Activated naive CD4-positive, alpha-beta T cell treated with anti-CD3 and anti-CD28 coated beads, Interleukin-2, amount 10 ng/mL, durations not matched to agents 7 days and 5 days (primary cell): ENCODE data around the gene TRIM10.
A peak's percentile ranks its signal among the peaks of the same experiment; 100 is the strongest.

Experiments used
- CTCF ChIA-PET: fragments of 350-600 bp; sonication (Branson Sonifier 250); formaldehyde crosslinking; loops from one replicate; lab custom pipeline; 2021; ENCODE audit warnings: antibody characterized with exemption; lab: Charles Lee
- DNase-seq: peaks from one replicate; pipeline ENCODE4 v3.0.0-alpha.2; 2020
- H3K27ac Mint-ChIP-seq: one replicate; pipeline ENCODE4 v1.8.0; 2021; ENCODE audit warnings: mild to moderate bottlenecking, moderate library complexity, mixed read lengths
- H3K27me3 Mint-ChIP-seq: one replicate; pipeline ENCODE4 v1.8.0; 2021; ENCODE audit warnings: mild to moderate bottlenecking, mixed read lengths
- H3K36me3 Mint-ChIP-seq: one replicate; pipeline ENCODE4 v1.8.0; 2021; ENCODE audit warnings: mixed read lengths
- H3K4me1 Mint-ChIP-seq: one replicate; pipeline ENCODE4 v1.8.0; 2021; ENCODE audit warnings: mixed read lengths
- H3K4me3 Mint-ChIP-seq: one replicate; pipeline ENCODE4 v1.8.0; 2021; ENCODE audit warnings: mild to moderate bottlenecking, moderate library complexity, mixed read lengths
- H3K9me3 Mint-ChIP-seq: one replicate; pipeline ENCODE4 v1.8.0; 2021; ENCODE audit warnings: mixed read lengths

The TRIM10 gene

DNA sequence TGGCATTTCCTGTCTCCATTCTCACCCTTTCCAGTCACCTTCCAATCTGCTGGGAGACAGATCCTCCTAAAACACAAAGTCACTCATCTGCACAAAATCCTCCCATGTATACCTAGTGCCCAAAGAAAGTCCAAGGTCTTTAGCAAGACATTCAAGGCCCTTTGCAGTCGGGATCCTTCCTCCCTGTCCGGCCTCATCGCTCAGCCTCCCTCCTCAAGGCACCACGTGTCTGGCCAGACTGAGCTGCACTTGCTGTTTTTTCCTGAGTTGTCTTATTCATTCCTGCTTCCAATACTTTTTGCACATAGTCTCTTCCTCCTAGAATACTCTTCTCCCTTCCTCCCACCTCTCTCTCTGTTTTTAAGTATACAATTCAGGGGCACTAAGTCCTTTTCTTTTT is 3.7 kb upstream of the TRIM10 start:
- Mint-ChIP-seq H3K27me3 (peaks cover 42% of the 10 kb centered on the region), H3K4me1 (peaks cover 37% of the 10 kb centered on the region), H3K4me3 (no peak overlapping the region), H3K36me3 (no peaks in the 10 kb centered on the region), H3K9me3 (no peaks in the 10 kb centered on the region), H3K27ac (no peak overlapping the region)
- DNase-seq, result no peak
- CTCF ChIA-PET, result interaction anchor here (0.7 kb wide), 1 partner anchor 59 kb away, joined by 3 read pairs; no protein-coding TSS in a partner anchor

DNA sequence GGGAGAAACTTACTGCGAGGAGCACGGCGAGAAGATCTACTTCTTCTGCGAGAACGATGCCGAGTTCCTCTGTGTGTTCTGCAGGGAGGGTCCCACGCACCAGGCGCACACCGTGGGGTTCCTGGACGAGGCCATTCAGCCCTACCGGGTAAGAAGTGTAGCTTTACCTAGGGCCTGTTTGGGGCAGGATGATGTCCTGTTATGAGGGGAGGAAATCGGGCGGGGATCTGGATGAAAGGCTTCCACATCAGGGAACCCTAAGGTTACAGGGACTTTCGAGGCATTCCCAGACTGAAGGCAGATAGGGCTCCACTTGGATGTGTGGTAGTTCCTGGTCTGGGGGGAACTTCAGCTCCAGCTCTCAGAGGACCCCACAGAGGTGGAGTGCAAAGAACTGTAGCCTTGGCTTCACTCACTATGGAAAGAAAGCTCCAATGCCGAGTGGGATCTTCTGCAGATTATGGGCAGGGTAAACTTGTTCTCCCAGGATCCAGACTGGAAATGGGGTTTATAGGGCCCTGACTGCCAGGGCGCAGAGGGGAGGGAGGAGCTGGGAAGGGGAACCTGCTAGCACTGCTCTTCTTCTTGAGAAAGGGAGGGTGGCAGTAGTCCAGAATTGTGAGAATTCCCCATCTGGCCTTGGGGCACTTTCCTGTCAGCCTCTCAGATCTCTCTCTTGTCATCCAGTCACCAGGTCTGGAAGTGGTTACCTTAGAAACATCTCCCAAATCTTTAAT is 3.1 kb upstream of the TRIM10 start:
- CTCF ChIA-PET, result interaction anchor here (0.7 kb wide), 1 partner anchor 58 kb away, joined by 3 read pairs; no protein-coding TSS in a partner anchor
- H3K9me3 Mint-ChIP-seq, result no peaks in the 10 kb centered on the region
- no peak for DNase-seq
- H3K27ac Mint-ChIP-seq, result no peak overlapping the region
- H3K4me3 Mint-ChIP-seq, result no peak overlapping the region
- no peaks in the 10 kb centered on the region for H3K36me3 Mint-ChIP-seq
- H3K4me1 Mint-ChIP-seq, result peaks cover 37% of the 10 kb centered on the region
- peaks cover 42% of the 10 kb centered on the region for H3K27me3 Mint-ChIP-seq

DNA sequence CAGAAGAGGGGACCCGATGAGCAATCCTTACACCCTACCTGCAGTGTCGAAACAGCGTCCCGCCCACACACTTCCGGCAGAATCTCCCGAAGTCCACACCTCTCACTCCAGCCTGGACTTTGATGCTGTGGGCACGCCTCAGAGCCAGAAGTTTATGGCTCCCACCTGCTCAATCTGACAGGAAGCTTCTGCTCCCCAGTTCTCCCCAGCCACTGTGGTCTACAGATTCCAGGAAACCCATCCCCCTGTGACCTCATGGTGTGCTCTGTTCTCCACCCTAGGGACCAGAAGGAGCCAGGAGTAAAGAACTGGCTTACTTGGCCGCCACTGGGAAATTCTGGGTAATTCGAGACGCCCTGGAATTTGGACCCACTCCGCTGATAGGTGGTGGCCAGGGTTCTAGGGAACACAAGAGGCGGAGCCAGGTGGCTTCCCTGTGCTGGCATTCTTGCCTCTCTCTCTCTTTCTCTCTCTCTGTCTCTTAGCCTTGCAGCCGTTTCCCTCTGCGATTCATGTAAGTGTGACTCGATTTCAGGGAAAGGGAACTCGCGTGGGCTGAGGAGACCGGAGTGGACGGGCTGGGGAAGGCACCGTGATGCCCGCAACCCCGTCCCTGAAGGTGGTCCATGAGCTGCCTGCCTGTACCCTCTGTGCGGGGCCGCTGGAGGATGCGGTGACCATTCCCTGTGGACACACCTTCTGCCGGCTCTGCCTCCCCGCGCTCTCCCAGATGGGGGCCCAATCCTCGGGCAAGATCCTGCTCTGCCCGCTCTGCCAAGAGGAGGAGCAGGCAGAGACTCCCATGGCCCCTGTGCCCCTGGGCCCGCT is 2.3 kb upstream of the TRIM10 start, which contains the start of gene TRIM15:
TSS of gene TRIM15 (plus strand) at position 457 of the 828 bp plus-strand sequence. CDS start at position 596, 139 bp downstream.
- Mint-ChIP-seq H3K27me3 (peaks cover 47% of the 10 kb centered on the region), H3K36me3 (no peaks in the 10 kb centered on the region), H3K4me1 (peaks cover 38% of the 10 kb centered on the region), H3K4me3 (no peak within 1 kb of the TSS), H3K9me3 (no peaks in the 10 kb centered on the region), H3K27ac (no peak within 1 kb of the TSS)
- DNase-seq, result peak; percentile 52
- CTCF ChIA-PET, result no interaction called here

DNA sequence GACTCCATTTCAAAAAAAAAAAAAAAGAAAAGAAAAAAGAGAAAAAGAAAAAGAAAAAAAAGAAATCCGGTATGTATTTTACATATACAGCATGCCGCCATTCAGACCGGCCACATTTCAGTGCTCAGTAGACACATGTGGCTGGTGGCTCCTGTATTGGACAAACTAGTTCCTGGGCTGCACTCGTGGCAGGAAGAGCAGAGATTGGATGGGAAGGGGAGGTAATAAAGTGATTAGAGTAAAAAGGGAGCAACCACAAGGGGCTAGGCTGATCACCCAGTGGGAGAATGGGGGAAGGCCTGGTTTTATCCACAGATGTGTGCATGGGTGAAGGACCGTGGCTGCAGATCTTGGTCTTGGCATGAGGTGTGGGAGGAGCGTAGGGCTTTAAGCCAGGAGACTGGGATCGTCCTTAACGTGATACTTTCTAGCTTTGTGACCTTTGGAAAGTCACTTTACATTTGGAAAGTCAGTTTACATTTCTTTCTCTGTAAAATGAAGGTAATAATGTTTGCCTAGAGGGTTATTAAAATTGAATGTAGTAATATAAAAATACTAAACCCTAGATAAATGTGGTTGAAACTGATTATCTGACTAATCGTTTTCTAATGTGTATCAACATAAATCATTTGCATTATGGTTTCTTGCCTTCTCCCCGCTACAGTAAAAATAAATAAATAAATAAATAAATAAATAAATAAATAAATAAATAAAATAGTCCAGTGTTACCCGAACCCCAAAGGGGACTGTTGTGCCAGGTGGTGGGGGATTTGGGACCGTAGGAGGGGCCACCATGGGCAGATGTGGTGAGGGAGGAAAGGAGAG is 1.5 kb upstream of the TRIM10 start:
- Mint-ChIP-seq H3K27me3 (peaks cover 48% of the 10 kb centered on the region), H3K27ac (no peak overlapping the region), H3K4me3 (no peak overlapping the region)

DNA sequence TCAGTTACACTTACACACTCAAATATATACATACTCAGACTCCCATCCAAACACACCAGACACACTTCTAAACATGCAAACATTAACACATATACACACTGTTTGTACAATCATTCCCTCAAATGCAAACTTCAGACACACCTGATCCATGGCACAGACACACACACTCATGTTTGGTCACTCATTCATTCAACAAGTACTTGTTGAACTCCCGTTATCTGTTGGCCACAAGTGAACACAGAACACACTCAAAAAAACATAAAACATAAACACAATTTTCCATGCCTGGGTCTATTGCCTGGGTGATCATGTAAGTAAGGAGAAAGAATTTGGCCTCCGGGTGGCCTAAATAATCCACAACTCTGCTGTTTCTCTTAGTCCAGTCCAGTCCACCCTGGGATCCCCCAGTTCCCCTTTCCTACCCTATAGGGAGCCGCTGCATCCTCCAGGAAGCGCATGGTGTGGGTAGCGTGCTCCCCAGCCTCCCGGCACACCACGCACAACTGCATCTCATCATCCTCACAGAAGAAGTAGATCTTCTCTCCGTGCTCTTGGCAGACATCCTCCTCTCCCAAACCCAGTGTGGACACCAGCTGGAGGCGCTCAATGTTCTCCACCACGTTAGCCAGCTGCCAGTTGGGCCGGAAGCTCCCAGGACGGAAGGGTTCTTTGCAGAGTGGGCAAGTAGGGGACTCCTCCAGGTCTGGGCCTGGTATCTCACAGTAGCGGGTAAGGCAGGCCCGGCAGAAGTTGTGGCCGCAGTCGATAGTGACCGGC is 815 bp downstream of the TRIM10 start:
- Mint-ChIP-seq H3K4me3 (no peak overlapping the region), H3K4me1 (peaks cover 25% of the 10 kb centered on the region), H3K27me3 (peaks cover 59% of the 10 kb centered on the region), H3K36me3 (no peaks in the 10 kb centered on the region), H3K9me3 (no peaks in the 10 kb centered on the region), H3K27ac (no peak overlapping the region)
- DNase-seq, result no peak
- CTCF ChIA-PET, result no interaction called here

More for the DNA sequence above, 1.5 kb upstream of the TRIM10 start:
- DNase-seq, result no peak
- Mint-ChIP-seq H3K36me3 (no peaks in the 10 kb centered on the region), H3K9me3 (no peaks in the 10 kb centered on the region), H3K4me1 (peaks cover 32% of the 10 kb centered on the region)
- CTCF ChIA-PET, result no interaction called here

DNA sequence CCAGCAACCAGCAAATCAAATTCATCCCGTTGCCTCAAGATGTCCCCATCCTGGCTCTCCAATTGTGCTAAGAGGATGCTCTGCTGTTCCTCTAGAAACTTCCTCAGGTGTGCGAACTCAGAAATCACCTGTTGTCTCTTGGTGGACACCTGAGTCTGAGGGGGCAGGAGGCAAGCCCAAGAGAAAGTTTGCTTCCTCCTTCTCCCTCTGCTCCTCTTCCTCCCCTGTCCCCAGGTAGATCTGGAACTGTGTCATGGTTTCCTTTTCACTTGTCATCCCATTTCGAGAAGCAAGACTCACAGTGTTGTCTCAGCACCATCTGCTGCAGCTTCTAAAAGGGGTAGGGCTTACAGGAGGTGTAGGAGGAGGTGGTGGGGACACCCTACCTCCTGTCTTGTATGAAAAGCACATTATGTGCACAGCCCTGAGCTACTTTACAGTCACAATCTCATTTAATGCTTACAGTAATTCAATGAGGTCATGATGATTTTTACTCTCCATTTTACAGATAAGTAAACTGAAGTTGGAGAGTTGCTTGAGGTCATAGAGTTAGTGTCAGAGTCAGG is 2.5 kb downstream of the TRIM10 start:
- no peak for DNase-seq
- Mint-ChIP-seq H3K27ac (no peak overlapping the region), H3K4me1 (peaks cover 16% of the 10 kb centered on the region), H3K9me3 (no peaks in the 10 kb centered on the region), H3K4me3 (no peak overlapping the region), H3K27me3 (peaks cover 59% of the 10 kb centered on the region), H3K36me3 (no peaks in the 10 kb centered on the region)
- CTCF ChIA-PET, result no interaction called here

DNA sequence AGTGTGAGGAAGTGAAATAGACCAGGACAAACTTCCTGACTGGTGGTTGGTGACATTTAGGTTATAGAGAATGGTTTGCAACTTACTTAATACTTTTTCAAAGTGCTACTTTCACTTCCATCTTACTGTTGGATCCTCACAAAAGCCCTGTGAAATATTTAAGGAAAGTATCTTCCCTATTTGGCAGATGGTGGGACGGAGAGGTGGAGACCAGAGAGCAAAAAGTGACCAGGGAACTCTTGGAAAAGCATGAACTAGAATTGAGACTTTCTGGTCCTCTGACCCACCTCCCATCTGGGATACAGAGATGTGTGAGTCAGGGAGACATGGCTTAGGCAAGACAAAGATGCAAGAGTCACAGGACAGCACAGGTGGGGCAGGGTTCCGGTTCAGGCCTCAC is 3.0 kb downstream of the TRIM10 start:
- Mint-ChIP-seq H3K27ac (no peak overlapping the region), H3K36me3 (no peaks in the 10 kb centered on the region), H3K27me3 (peaks cover 59% of the 10 kb centered on the region), H3K9me3 (no peaks in the 10 kb centered on the region), H3K4me3 (no peak overlapping the region), H3K4me1 (peaks cover 11% of the 10 kb centered on the region)
- CTCF ChIA-PET, result no interaction called here
- DNase-seq, result no peak

DNA sequence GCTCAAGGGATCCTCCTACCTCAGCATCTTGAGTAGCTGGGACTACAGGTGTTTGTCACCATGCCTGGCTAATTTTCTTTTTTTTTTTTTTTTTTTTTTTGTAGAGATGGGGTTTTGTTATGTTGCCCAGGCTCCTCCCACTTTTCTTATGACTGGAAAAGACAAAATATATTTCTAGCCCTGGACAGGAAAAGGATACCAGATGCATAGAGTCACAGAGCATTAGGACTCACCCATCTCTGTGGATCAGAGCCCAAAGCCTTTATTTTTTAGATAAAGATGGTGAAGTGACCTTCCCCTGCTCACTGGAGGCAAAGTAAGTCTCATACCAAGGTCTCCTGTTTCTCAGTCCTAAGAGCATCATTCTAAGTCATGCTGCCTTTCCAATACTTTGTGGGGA is 3.4 kb downstream of the TRIM10 start:
- no peaks in the 10 kb centered on the region for H3K36me3 Mint-ChIP-seq
- H3K27me3 Mint-ChIP-seq, result peaks cover 62% of the 10 kb centered on the region
- H3K4me1 Mint-ChIP-seq, result peaks cover 9% of the 10 kb centered on the region
- no peak for DNase-seq
- no peaks in the 10 kb centered on the region for H3K9me3 Mint-ChIP-seq
- H3K27ac Mint-ChIP-seq, result no peak overlapping the region
- CTCF ChIA-PET, result no interaction called here
- no peak overlapping the region for H3K4me3 Mint-ChIP-seq

DNA sequence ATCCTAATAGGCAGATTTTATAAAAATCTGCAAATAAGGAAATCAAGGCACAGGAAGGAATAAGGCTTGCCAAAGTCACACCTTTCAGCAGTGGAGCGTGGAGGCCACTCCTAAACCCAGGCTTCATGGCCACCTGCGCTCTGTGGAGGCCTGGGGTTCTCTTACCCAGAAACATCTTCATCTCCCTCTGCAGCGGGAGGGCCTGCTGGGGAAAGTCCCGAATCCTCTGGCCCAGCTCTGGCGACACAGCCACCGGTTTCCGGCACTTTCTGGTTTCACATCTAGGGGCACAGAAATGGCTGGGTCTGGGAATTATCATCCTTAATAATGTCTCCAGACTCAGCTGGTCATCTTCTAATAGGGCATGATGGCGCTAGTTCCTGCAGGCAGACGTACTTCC is 4.2 kb downstream of the TRIM10 start:
- Mint-ChIP-seq H3K27ac (no peak overlapping the region), H3K4me1 (peaks cover 4% of the 10 kb centered on the region), H3K4me3 (no peak overlapping the region), H3K27me3 (peaks cover 60% of the 10 kb centered on the region), H3K9me3 (no peaks in the 10 kb centered on the region), H3K36me3 (no peaks in the 10 kb centered on the region)
- CTCF ChIA-PET, result no interaction called here
- DNase-seq, result no peak

DNA sequence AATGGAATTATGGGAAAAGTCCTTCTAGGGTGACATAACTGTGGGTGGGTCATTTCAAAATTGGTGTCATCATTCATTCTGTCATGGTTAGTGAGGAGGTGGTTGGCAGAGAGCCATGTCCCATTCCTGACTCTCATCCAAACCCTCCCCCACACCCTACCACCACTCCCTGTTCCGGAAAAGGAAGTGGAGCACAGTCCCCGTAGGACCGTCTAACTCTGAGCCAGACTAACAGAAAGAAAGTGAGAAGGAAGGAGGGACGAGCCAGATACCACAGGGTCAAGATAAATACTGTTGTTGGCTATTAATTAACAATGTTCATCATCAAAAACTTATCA is 4.8 kb downstream of the TRIM10 start:
- H3K27me3 Mint-ChIP-seq, result peaks cover 60% of the 10 kb centered on the region
- CTCF ChIA-PET, result interaction anchor here (1.2 kb wide), 1 partner anchor 53 kb away, joined by 4 read pairs; no protein-coding TSS in a partner anchor
- H3K9me3 Mint-ChIP-seq, result no peaks in the 10 kb centered on the region
- DNase-seq, result no peak
- H3K27ac Mint-ChIP-seq, result no peak overlapping the region
- H3K4me3 Mint-ChIP-seq, result no peak overlapping the region
- H3K4me1 Mint-ChIP-seq, result peaks cover 8% of the 10 kb centered on the region
- H3K36me3 Mint-ChIP-seq, result no peaks in the 10 kb centered on the region

DNA sequence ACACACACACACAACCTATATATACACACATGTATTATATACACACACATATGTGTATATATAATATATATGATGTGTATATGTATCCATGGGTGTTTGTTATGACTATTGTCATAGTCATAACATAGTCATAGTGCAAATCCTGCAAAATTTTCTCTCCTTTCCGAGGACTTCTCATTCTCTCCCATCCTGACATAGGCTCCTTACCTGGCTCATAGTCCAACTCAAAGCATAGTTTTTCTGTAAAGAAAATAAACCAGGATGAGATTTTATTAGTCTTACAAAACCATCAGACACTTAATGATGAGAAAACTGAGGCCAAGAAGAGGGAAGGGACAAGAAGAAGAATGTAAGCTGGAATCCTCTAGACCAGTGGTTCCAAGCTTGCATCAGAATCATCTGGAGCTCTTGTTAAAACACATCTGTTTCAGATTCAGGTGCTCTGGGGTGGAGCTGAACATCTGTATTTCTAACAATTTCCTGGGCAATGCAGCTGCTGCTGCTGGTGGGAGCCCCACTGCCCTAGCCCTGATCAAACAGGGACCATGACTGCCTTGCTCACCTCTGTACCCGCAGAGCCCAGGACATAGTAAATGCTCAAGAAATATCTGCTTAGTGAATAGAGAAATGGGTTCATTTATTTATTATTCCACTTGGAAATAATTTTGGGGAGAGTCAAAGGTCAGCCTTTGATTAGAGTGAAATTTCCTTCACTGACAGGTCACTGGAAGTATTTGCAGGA is 5.3 kb downstream of the TRIM10 start:
- H3K27me3 Mint-ChIP-seq, result peaks cover 64% of the 10 kb centered on the region
- no peak overlapping the region for H3K27ac Mint-ChIP-seq
- CTCF ChIA-PET, result interaction anchor here (1.2 kb wide), 1 partner anchor 52 kb away, joined by 4 read pairs; no protein-coding TSS in a partner anchor

DNA sequence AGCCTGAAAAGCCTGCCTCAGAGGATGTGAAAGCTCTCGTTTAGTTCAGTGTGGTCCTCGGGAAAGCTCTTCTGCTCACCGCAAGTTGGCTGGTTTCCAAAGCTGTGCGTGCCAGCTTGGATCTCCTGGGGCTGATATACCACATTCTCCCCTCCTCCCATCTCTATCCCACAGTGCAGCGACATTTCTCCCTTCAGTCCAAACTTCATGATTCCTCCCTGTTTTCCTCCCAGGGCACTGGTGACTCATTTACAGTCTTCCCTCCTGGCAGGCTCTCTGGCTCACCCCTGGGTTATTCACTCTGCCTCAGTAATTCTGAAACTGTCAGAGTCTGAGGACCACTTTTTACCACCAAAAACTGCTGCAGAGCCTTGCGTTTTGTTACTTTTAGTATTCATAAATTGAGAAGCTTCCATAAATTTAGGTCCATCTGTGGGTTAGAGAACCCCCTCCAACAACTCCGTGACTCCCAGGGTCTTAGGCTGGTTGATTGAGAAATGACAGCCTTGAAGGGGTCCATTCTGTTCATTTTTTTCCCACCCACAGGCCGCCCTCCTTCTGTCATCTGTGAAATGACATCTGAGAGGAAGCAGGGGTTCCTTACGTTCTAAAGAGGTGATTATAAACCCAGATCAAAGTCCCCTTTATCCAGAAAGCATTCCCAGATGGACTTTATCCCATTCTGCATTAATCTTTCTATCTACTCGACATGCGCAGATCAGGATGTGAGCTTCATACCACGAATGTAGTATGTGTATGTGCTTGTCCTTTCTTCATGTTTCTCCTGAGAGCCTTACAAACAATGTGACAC is 6.1 kb downstream of the TRIM10 start:
- H3K4me1 Mint-ChIP-seq, result peaks cover 8% of the 10 kb centered on the region
- CTCF ChIA-PET, result interaction anchor here (0.6 to 1.4 kb wide), 3 partner anchors 12 to 51 kb away, joined by 3 to 4 read pairs (median 3); no protein-coding TSS in a partner anchor
- peaks cover 66% of the 10 kb centered on the region for H3K27me3 Mint-ChIP-seq
- no peaks in the 10 kb centered on the region for H3K9me3 Mint-ChIP-seq
- H3K27ac Mint-ChIP-seq, result no peak overlapping the region
- H3K4me3 Mint-ChIP-seq, result no peak overlapping the region
- no peaks in the 10 kb centered on the region for H3K36me3 Mint-ChIP-seq
- DNase-seq, result no peak

More for the DNA sequence above, 5.3 kb downstream of the TRIM10 start:
- Mint-ChIP-seq H3K36me3 (no peaks in the 10 kb centered on the region), H3K4me1 (peaks cover 8% of the 10 kb centered on the region), H3K4me3 (no peak overlapping the region), H3K9me3 (no peaks in the 10 kb centered on the region)
- DNase-seq, result no peak
